ENCODE measurements around the gene NKAIN2. TPM values are rescaled to one million over a fixed set of nuclear protein-coding genes. Genes with fewer than 3 reads are reported as not detected.

NKAIN2 gene
- total and polyA plus RNA-seq, 7 donors, result 0.08 to 13.5 (median 1.1) TPM

GRCh38 chr6:124640432-124640831, 836.8 kb downstream of the NKAIN2 start:
- TF ChIP-seq, protein P1, sequence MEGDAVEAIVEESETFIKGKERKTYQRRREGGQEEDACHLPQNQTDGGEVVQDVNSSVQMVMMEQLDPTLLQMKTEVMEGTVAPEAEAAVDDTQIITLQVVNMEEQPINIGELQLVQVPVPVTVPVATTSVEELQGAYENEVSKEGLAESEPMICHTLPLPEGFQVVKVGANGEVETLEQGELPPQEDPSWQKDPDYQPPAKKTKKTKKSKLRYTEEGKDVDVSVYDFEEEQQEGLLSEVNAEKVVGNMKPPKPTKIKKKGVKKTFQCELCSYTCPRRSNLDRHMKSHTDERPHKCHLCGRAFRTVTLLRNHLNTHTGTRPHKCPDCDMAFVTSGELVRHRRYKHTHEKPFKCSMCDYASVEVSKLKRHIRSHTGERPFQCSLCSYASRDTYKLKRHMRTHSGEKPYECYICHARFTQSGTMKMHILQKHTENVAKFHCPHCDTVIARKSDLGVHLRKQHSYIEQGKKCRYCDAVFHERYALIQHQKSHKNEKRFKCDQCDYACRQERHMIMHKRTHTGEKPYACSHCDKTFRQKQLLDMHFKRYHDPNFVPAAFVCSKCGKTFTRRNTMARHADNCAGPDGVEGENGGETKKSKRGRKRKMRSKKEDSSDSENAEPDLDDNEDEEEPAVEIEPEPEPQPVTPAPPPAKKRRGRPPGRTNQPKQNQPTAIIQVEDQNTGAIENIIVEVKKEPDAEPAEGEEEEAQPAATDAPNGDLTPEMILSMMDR (IDR thresholded peaks at IDR 0.05), result no peak
- no peak overlapping the region for H3K4me3 ChIP-seq
- no peaks in the 10 kb centered on the region for H3K9me3 ChIP-seq
- 83 to 92% (median 86%) methylated on average over 4 of the region's 4 CpGs for WGBS, 3 donors
- no peaks in the 10 kb centered on the region for H3K4me1 ChIP-seq
- no peaks in the 10 kb centered on the region for H3K27me3 ChIP-seq (ENCODE audit: insufficient read depth in 3 of 3, low read length in 2 of 3)
- no peak overlapping the region for H3K27ac ChIP-seq
- ATAC-seq (no peak), DNase-seq (no peak)
- H3K36me3 ChIP-seq (ENCODE audit: insufficient read depth in 1 of 2, low read depth in 1 of 2), result peaks cover 0 to 6% of the 10 kb centered on the region in 2 donors
- intact Hi-C loops (cut with DNase I), result no loop called here

DNA sequence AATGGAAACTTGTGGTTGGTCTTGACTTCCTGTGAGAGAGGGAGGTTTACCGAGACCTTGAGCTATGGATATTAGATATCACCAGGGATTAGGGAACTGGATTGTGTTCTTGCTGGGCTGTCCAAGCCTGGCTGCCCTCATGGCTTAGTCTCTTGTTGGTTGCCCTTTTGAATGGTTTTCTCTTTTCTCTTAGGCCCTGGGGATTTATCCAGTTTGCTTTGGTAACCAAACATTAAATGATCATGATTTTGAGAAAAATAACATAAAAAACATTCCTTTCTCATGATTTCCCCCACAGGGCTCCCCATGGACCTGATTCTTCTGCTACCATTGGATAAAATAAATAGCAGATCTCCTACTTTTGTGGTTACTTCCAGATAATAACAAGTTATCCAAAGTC, 852.2 kb downstream of the NKAIN2 start:
- Histone ChIP-seq H3K9me3 (no peaks in the 10 kb centered on the region), H3K27me3 (ENCODE audit: insufficient read depth in 3 of 3, low read length in 2 of 3) (no peaks in the 10 kb centered on the region), H3K27ac (no peak overlapping the region), H3K4me1 (no peaks in the 10 kb centered on the region), H3K36me3 (ENCODE audit: insufficient read depth in 1 of 2, low read depth in 1 of 2) (no peaks in the 10 kb centered on the region), H3K4me3 (no peak overlapping the region)
- ATAC-seq, result no peak
- no peak for DNase-seq
- intact Hi-C loops (cut with DNase I), result no loop called here
- WGBS, 3 donors, result 7 to 15% (median 13%) methylated on average over 1 of the region's 1 CpG
- TF ChIP-seq, protein P1 (IDR thresholded peaks at IDR 0.05), result no peak

DNA sequence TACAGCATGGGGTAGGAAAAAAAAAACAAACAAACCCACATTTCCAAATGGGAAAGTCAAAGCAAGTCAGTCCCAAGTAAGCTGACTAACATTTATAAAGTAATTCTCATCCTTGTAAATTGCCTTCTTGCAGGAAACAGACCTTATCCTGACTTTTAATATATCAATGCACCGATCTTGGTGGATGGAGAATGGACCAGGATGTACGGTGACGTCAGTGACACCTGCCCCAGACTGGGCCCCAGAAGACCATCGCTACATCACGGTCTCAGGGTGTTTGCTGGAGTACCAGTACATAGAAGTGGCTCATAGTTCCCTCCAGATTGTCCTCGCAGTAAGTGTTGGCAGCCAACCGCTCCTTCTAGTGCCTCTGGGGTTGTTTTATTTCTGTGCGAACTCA, 854.4 kb downstream of the NKAIN2 start:
- no peaks in the 10 kb centered on the region for H3K27me3 ChIP-seq (ENCODE audit: insufficient read depth in 3 of 3, low read length in 2 of 3)
- WGBS, 3 donors, result 90 to 92% (median 92%) methylated on average over 8 of the region's 8 CpGs
- no peak overlapping the region for H3K4me3 ChIP-seq
- DNase-seq, result no peak
- ATAC-seq, result no peak
- no peak overlapping the region for H3K27ac ChIP-seq
- H3K4me1 ChIP-seq, result no peaks in the 10 kb centered on the region
- no peaks in the 10 kb centered on the region for H3K36me3 ChIP-seq (ENCODE audit: insufficient read depth in 1 of 2, low read depth in 1 of 2)
- TF ChIP-seq, protein P1 (IDR thresholded peaks at IDR 0.05), result no peak
- intact Hi-C loops (cut with DNase I), result no loop called here
- no peaks in the 10 kb centered on the region for H3K9me3 ChIP-seq

DNA sequence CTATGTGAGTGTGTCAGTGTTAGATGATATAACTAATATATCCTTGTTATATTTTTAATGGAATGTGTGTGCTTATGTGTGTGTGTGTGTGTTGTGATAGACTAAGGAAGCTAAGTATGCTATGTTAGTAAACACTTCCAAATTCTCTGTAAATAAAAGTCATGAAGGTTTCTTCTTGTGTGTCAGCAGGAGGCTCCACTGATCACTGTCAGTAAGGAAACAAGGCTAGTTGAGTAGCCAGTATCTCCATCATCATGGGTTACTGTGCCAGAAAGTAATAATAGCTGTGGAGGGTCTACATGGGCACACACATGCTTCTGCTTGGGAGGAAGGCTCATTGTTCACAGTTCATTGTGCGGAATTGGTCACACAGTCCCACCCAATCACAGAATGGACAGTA, 855.8 kb downstream of the NKAIN2 start:
- no peak for DNase-seq
- H3K27me3 ChIP-seq (ENCODE audit: insufficient read depth in 3 of 3, low read length in 2 of 3), result no peaks in the 10 kb centered on the region
- TF ChIP-seq, protein P1 (IDR thresholded peaks at IDR 0.05), result no peak
- no peak overlapping the region for H3K4me3 ChIP-seq
- no peak for ATAC-seq
- 82 to 90% (median 83%) methylated on average over 1 of the region's 1 CpG for WGBS, 3 donors
- no peak overlapping the region for H3K27ac ChIP-seq
- no peaks in the 10 kb centered on the region for H3K36me3 ChIP-seq (ENCODE audit: insufficient read depth in 1 of 2, low read depth in 1 of 2)
- intact Hi-C loops (cut with DNase I), result no loop called here
- H3K9me3 ChIP-seq, result no peaks in the 10 kb centered on the region
- H3K4me1 ChIP-seq, result no peaks in the 10 kb centered on the region

- intact Hi-C loops (cut with DNase I), result no loop called here
- H3K4me3 ChIP-seq, result no peak overlapping the region
- H3K27me3 ChIP-seq (ENCODE audit: insufficient read depth in 3 of 3, low read length in 2 of 3), result no peaks in the 10 kb centered on the region
- no peak for DNase-seq
- ATAC-seq, result no peak
- H3K4me1 ChIP-seq, result no peaks in the 10 kb centered on the region
- H3K36me3 ChIP-seq (ENCODE audit: insufficient read depth in 1 of 2, low read depth in 1 of 2), result no peaks in the 10 kb centered on the region
- no peaks in the 10 kb centered on the region for H3K9me3 ChIP-seq
- 27 to 59% (median 55%) methylated on average over 2 of the region's 2 CpGs for WGBS, 3 donors
- no peak overlapping the region for H3K27ac ChIP-seq
- TF ChIP-seq, protein P1 (IDR thresholded peaks at IDR 0.05), result no peak
Observed at GRCh38 chr6:124660185-124660584, 856.5 kb downstream of the NKAIN2 start.
